ENCODE results near the gene PADI6.

PADI6 gene

DNA sequence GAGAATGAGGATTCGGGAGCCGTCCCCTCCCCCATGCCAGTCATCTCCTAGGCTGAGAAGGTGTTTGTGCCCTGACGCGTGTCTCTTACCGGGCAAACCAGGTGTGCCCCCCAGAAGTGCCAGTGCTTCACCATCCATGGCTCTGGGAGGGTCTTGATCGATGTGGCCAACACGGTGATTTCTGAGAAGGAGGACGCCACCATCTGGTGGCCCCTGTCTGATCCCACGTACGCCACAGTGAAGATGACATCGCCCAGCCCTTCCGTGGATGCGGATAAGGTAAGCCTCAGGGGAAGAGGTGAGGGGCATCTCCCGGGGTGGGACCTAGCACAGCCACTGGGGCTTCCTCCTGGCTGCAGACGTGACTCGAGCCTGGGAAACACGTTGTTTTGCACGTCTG is 959 bp downstream of the PADI6 start:
- Histone ChIP-seq H3K36me3 (ENCODE audit: control insufficient read depth, insufficient read depth, low read length) (no peaks in the 10 kb centered on the region), H3K4me1 (ENCODE audit: control insufficient read depth, insufficient read depth, low read length) (peaks cover 4% of the 10 kb centered on the region), H3K27ac (ENCODE audit: low read length) (no peak overlapping the region), H3K4me3 (ENCODE audit: low read length) (no peak overlapping the region), H3K27me3 (ENCODE audit: control insufficient read depth, insufficient read depth, low read length) (no peaks in the 10 kb centered on the region), H3K9me3 (ENCODE audit: control insufficient read depth, insufficient read depth, low read length) (no peaks in the 10 kb centered on the region)
- DNase-seq (ENCODE audit: low read depth, low spot score), result no peak
- WGBS (ENCODE audit: insufficient coverage, insufficient read length), result no CpG with 5 or more reads among the region's 18 CpGs

DNA sequence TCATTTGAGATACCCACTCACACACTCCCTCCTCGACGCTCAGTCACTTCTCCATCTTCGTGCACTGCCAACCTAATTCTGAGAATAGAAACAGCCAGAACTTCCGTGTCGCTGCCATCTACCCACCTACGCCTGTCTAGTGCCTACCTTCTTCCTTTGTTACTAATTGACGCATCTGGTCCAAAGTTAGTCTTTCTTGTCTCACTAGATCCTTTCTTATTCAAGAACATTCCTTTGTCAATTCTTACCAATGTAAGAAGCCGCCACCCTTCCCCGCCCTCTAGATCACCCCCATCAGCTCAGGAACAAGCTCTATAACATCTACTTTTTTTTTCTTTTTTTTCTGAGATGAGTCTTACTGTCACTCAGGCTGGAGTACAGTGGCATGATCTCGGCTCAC is 3.7 kb downstream of the PADI6 start:
- Histone ChIP-seq H3K36me3 (ENCODE audit: control insufficient read depth, insufficient read depth, low read length) (no peaks in the 10 kb centered on the region), H3K4me1 (ENCODE audit: control insufficient read depth, insufficient read depth, low read length) (peaks cover 6% of the 10 kb centered on the region), H3K27me3 (ENCODE audit: control insufficient read depth, insufficient read depth, low read length) (no peaks in the 10 kb centered on the region), H3K4me3 (ENCODE audit: low read length) (no peak overlapping the region), H3K9me3 (ENCODE audit: control insufficient read depth, insufficient read depth, low read length) (no peaks in the 10 kb centered on the region), H3K27ac (ENCODE audit: low read length) (no peak overlapping the region)
- no CpG with 5 or more reads among the region's 10 CpGs for WGBS (ENCODE audit: insufficient coverage, insufficient read length)
- no peak for DNase-seq (ENCODE audit: low read depth, low spot score)

DNA sequence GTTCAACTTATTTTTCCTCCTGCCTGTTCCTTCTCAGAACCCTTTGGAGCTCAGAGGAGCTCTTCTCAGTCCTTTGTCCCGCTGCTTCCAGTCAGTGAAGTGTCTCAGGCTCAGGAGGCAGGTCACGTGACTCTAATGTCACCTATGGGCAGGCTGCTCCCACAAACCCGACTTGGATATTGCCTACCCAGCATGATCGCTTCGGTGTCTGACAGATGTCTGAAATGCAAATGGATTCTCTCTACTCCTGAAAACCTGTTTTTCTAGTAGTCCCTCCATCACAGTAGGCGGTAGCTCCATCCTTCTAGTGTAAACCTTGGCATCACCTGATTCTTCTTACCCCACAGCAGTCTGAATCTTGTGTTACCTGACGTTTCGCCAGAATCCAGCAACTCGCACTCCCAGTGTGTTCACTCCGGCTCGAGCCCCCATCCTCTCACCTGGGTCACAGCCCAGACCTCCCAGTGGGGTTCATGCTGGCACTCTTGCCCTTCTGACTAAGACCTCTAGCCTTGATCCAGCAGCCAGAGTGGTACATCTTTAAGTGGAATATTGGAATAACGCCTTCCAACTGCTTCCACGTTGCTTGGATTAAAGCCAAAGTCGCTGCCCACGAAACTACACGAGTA is 5.4 kb downstream of the PADI6 start:
- Histone ChIP-seq H3K4me1 (ENCODE audit: control insufficient read depth, insufficient read depth, low read length) (peaks cover 6% of the 10 kb centered on the region), H3K27me3 (ENCODE audit: control insufficient read depth, insufficient read depth, low read length) (no peaks in the 10 kb centered on the region), H3K4me3 (ENCODE audit: low read length) (no peak overlapping the region), H3K36me3 (ENCODE audit: control insufficient read depth, insufficient read depth, low read length) (no peaks in the 10 kb centered on the region), H3K9me3 (ENCODE audit: control insufficient read depth, insufficient read depth, low read length) (no peaks in the 10 kb centered on the region), H3K27ac (ENCODE audit: low read length) (no peak overlapping the region)
- WGBS (ENCODE audit: insufficient coverage, insufficient read length), result no CpG with 5 or more reads among the region's 16 CpGs
- peak; percentile 64 for DNase-seq (ENCODE audit: low read depth, low spot score)

DNA sequence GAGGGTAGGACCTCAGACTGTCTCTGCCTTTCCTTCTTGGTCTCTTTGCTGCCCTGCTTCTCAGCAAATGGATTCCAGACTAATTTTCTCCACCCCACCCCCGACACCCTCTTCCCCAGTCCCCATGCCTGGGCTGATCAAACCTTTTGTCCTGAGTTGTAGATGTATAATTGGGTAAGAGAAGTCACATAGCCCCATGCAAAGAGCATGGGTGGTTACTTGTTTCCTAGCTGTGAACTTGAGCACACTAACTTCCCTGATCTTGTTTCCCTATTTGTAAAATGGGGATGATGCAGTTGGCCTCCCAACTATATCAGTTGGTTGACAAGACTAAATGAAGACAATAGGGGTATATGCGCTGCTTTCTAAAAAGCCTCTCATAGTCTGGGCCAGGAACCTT is 9.2 kb downstream of the PADI6 start:
- DNase-seq (ENCODE audit: low read depth, low spot score), result no peak
- Histone ChIP-seq H3K27me3 (ENCODE audit: control insufficient read depth, insufficient read depth, low read length) (no peaks in the 10 kb centered on the region), H3K27ac (ENCODE audit: low read length) (no peak overlapping the region), H3K36me3 (ENCODE audit: control insufficient read depth, insufficient read depth, low read length) (no peaks in the 10 kb centered on the region), H3K4me1 (ENCODE audit: control insufficient read depth, insufficient read depth, low read length) (peaks cover 6% of the 10 kb centered on the region), H3K9me3 (ENCODE audit: control insufficient read depth, insufficient read depth, low read length) (no peaks in the 10 kb centered on the region), H3K4me3 (ENCODE audit: low read length) (no peak overlapping the region)
- no CpG with 5 or more reads among the region's 2 CpGs for whole genome bisulfite sequencing (ENCODE audit: insufficient coverage, insufficient read length)

DNA sequence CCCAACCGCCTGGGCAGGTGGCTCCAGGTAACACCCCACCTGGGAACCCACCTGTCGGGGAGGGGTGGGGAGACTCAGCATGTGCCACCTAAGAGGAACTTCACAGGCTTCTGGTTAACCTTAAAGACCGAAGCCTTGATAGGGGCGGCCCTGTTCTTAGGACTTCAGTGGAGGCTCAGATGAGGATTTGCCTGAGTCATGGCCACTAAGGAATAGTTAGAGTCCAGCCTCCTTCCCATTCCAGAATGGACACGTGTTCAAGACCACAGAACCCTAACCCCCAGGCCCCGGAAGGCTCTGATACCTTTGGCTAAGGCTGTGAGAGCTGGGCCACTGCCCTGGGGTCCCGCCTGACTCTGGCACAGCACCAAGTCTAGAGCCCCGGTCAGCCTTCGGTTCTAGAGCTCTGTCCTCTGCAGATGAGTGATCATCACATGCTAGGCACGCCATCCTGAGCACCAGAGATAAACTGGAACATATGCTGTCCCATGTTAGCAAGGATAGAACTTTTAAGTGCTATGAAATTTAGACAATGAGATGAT is 20.3 kb downstream of the PADI6 start:
- no peaks in the 10 kb centered on the region for H3K36me3 ChIP-seq (ENCODE audit: control insufficient read depth, insufficient read depth, low read length)
- no peak for DNase-seq (ENCODE audit: low read depth, low spot score)
- no peaks in the 10 kb centered on the region for H3K4me1 ChIP-seq (ENCODE audit: control insufficient read depth, insufficient read depth, low read length)
- H3K4me3 ChIP-seq (ENCODE audit: low read length), result no peak overlapping the region
- no peaks in the 10 kb centered on the region for H3K9me3 ChIP-seq (ENCODE audit: control insufficient read depth, insufficient read depth, low read length)
- no peak overlapping the region for H3K27ac ChIP-seq (ENCODE audit: low read length)
- WGBS (ENCODE audit: insufficient coverage, insufficient read length), result no CpG with 5 or more reads among the region's 10 CpGs
- no peaks in the 10 kb centered on the region for H3K27me3 ChIP-seq (ENCODE audit: control insufficient read depth, insufficient read depth, low read length)

DNA sequence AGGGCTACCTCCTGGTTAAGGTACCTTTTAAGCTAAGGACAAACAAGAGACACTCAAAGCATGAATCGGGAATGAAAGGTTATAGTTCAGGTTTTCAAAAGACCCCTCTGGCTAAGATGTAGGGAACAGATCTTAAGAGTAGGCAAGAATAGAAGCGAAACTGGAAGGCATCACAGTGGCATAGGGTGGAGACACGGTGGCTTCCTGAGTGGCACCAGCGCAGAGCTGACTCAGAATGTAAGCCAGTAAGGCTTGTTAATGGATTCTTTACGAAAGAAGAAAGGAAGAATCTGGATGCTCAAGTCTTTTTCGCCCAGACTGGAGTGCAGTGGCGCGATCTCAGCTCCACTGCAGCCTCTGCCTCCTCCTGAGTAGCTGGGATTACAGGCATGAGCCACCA is 21.2 kb downstream of the PADI6 start:
- H3K27me3 ChIP-seq (ENCODE audit: control insufficient read depth, insufficient read depth, low read length), result no peaks in the 10 kb centered on the region
- DNase-seq (ENCODE audit: low read depth, low spot score), result no peak
- no peaks in the 10 kb centered on the region for H3K36me3 ChIP-seq (ENCODE audit: control insufficient read depth, insufficient read depth, low read length)
- no peak overlapping the region for H3K4me3 ChIP-seq (ENCODE audit: low read length)
- no peak overlapping the region for H3K27ac ChIP-seq (ENCODE audit: low read length)
- no peaks in the 10 kb centered on the region for H3K9me3 ChIP-seq (ENCODE audit: control insufficient read depth, insufficient read depth, low read length)
- no peaks in the 10 kb centered on the region for H3K4me1 ChIP-seq (ENCODE audit: control insufficient read depth, insufficient read depth, low read length)
- no CpG with 5 or more reads among the region's 8 CpGs for WGBS (ENCODE audit: insufficient coverage, insufficient read length)

DNA sequence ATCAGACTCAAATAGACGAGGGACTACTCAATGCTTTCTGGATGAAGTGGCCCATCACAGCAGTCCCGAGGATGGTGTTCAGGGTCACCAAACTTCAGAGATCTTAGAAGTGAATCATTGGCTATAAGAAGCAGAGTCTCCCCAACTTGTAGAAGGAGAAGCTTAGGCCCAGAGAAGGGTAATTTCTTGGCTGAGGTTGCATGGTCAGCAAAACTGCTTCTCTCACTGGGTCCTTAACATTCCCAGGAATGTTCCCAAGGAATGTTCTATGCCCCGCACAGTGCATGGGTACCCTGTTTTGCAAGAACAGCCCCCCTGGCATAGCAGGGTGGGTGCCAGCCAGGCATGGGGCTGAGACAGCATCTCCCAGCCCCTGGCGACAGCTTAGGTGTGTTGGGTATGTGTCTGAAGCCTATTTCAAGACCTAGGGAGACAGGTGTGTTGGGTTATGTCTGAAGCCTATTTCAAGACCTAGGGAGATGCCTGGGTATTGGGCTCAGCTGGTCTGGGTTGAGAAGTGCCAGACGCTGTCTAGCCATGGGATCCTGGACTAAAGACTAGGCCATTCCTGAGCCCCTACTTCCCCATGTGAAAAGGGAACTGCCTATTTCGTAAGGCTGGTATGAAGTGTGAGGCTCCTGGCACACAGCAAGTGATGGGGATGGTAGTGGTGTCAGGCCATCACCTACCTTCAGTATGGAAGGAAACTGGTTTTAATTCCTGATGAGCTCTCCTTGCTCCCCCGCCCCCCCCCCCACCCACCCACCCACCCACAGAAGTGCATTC is 26.1 kb downstream of the PADI6 start:
- Histone ChIP-seq H3K4me3 (ENCODE audit: low read length) (no peak overlapping the region), H3K36me3 (ENCODE audit: control insufficient read depth, insufficient read depth, low read length) (no peaks in the 10 kb centered on the region), H3K27ac (ENCODE audit: low read length) (no peak overlapping the region), H3K4me1 (ENCODE audit: control insufficient read depth, insufficient read depth, low read length) (no peaks in the 10 kb centered on the region; the same call in 1 of the 2 replicates), H3K9me3 (ENCODE audit: control insufficient read depth, insufficient read depth, low read length) (no peaks in the 10 kb centered on the region), H3K27me3 (ENCODE audit: control insufficient read depth, insufficient read depth, low read length) (no peaks in the 10 kb centered on the region)
- DNase-seq (ENCODE audit: low read depth, low spot score), result no peak
- WGBS (ENCODE audit: insufficient coverage, insufficient read length), result no CpG with 5 or more reads among the region's 7 CpGs

DNA sequence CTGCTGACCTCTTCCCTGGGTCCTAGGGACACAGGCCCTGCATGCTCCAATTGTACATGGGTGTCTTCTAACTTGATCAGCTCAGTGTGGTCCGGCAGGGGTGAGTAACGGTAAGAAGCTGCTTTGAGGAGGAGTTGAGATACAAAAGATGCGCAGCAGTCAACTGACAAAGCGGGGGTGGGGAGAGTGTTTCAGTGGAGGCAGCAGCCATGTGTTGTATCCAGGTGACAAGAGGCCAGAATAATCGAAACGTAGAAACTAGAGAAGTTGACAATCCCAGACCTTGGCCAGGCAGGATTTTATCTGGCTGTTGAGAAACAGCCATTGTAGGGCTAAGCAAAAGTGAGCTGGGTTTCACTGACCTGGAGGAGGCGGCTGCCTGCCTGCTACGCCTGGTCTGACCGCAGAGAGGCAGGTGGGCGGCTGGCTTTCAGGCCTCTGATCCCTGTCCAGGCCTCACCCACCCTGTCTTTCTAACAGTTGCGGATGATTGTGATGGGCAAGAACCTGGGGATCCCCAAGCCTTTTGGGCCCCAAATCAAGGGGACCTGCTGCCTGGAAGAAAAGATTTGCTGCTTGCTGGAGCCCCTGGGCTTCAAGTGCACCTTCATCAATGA is 28.8 kb downstream of the PADI6 start:
- Histone ChIP-seq H3K27ac (ENCODE audit: low read length) (no peak overlapping the region), H3K4me1 (ENCODE audit: control insufficient read depth, insufficient read depth, low read length) (peaks cover 2% of the 10 kb centered on the region; the same call in 1 of the 2 replicates), H3K9me3 (ENCODE audit: control insufficient read depth, insufficient read depth, low read length) (no peaks in the 10 kb centered on the region), H3K27me3 (ENCODE audit: control insufficient read depth, insufficient read depth, low read length) (no peaks in the 10 kb centered on the region), H3K4me3 (ENCODE audit: low read length) (no peak overlapping the region), H3K36me3 (ENCODE audit: control insufficient read depth, insufficient read depth, low read length) (peaks cover 3% of the 10 kb centered on the region; the same call in 1 of the 2 replicates)
- no CpG with 5 or more reads among the region's 11 CpGs for WGBS (ENCODE audit: insufficient coverage, insufficient read length)
- no peak for DNase-seq (ENCODE audit: low read depth, low spot score)

DNA sequence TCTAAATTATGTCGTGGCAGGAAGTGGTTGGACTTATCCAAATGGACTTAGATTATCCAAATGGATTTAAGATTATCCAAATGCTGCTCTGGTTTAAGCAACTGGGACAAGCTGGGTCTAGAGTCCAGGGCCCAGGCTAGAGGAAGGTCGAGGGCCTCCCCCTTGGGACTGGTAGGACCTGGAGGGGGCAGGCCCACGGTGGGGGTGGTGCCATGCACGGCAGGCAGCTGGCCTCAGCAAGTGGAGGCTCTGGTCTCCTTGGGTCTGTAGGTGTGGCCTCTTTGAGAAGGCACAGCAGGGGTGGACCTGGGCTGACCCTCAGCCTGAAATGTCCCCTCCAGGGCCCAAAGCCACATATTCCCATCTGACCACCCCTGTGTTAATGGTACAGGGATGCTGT is 29.8 kb downstream of the PADI6 start:
- WGBS (ENCODE audit: insufficient coverage, insufficient read length), result no CpG with 5 or more reads among the region's 4 CpGs
- DNase-seq (ENCODE audit: low read depth, low spot score), result no peak
- no peak overlapping the region for H3K27ac ChIP-seq (ENCODE audit: low read length)
- H3K9me3 ChIP-seq (ENCODE audit: control insufficient read depth, insufficient read depth, low read length), result no peaks in the 10 kb centered on the region
- H3K36me3 ChIP-seq (ENCODE audit: control insufficient read depth, insufficient read depth, low read length), result peaks cover 5% of the 10 kb centered on the region; the same call in 1 of the 2 replicates
- no peaks in the 10 kb centered on the region for H3K27me3 ChIP-seq (ENCODE audit: control insufficient read depth, insufficient read depth, low read length)
- H3K4me3 ChIP-seq (ENCODE audit: low read length), result no peak overlapping the region
- H3K4me1 ChIP-seq (ENCODE audit: control insufficient read depth, insufficient read depth, low read length), result peaks cover 2% of the 10 kb centered on the region; the same call in 1 of the 2 replicates

DNA sequence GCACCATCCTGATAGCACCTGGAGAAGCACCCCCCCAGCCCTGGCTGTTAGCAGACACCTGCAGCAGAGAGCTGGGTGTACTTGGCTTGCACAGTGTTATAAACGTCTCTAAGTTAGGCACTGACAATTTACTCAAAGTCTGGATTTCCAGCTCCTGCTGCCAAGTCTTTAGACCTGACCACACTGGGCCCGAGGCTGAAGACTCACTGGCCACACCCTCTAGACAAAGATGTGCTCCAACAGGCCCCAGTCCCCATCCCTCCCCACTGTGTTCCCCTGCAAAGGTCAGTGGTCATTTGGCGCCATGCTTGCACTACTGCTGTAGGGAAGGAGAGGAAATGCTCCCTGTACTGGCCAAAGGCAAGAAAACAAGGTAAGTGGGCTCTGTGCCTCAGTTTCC is 31.1 kb downstream of the PADI6 start:
- H3K27ac ChIP-seq (ENCODE audit: low read length), result no peak overlapping the region
- DNase-seq (ENCODE audit: low read depth, low spot score), result no peak
- peaks cover 2% of the 10 kb centered on the region; the same call in 1 of the 2 replicates for H3K4me1 ChIP-seq (ENCODE audit: control insufficient read depth, insufficient read depth, low read length)
- no CpG with 5 or more reads among the region's 3 CpGs for WGBS (ENCODE audit: insufficient coverage, insufficient read length)
- peaks cover 9% of the 10 kb centered on the region; the same call in 1 of the 2 replicates for H3K36me3 ChIP-seq (ENCODE audit: control insufficient read depth, insufficient read depth, low read length)
- H3K9me3 ChIP-seq (ENCODE audit: control insufficient read depth, insufficient read depth, low read length), result no peaks in the 10 kb centered on the region
- H3K27me3 ChIP-seq (ENCODE audit: control insufficient read depth, insufficient read depth, low read length), result no peaks in the 10 kb centered on the region
- H3K4me3 ChIP-seq (ENCODE audit: low read length), result no peak overlapping the region
